COLO668 (cell line): Measurements from ENCODE around the gene PCED1A.

Source experiments
- DNase-seq: peaks from one replicate; lab custom pipeline; 2025; ENCODE audit not compliant: unreplicated experiment; lab: John Stamatoyannopoulos, UW

Gene PCED1A

GRCh38 chr20:2866236-2866635 is 25.8 kb upstream of the PCED1A start:
- DNase-seq = no peak

GRCh38 chr20:2865630-2866029 is 25.2 kb upstream of the PCED1A start:
- DNase-seq = no peak

GRCh38 chr20:2865101-2865500 is 24.6 kb upstream of the PCED1A start:
- no peak for DNase-seq

- DNase-seq = no peak
Observed at GRCh38 chr20:2864626-2865025, 24.2 kb upstream of the PCED1A start.

- no peak for DNase-seq
Observed at GRCh38 chr20:2859330-2860121, 19.1 kb upstream of the PCED1A start.

- DNase-seq = no peak
Observed at GRCh38 chr20:2858591-2858990, 18.1 kb upstream of the PCED1A start.

- DNase-seq = no peak
Observed at GRCh38 chr20:2851086-2851485, 10.6 kb upstream of the PCED1A start.

- DNase-seq = no peak
Observed at GRCh38 chr20:2849529-2849928, 9.1 kb upstream of the PCED1A start.

GRCh38 chr20:2847802-2848201 is 7.3 kb upstream of the PCED1A start:
- DNase-seq = no peak

GRCh38 chr20:2846698-2847097 is 6.2 kb upstream of the PCED1A start:
- DNase-seq = no peak

- DNase-seq = no peak
Observed at GRCh38 chr20:2845607-2846006, 5.2 kb upstream of the PCED1A start.

- DNase-seq = peak; percentile 52
Observed at GRCh38 chr20:2840967-2841531, 594 bp upstream of the PCED1A start.

- DNase-seq = no peak
Observed at GRCh38 chr20:2839732-2840137, 720 bp downstream of the PCED1A start.

GRCh38 chr20:2838847-2839671 is 1.4 kb downstream of the PCED1A start:
- no peak for DNase-seq

GRCh38 chr20:2838170-2838797 is 2.2 kb downstream of the PCED1A start:
- no peak for DNase-seq

GRCh38 chr20:2837221-2837960 is 3.1 kb downstream of the PCED1A start:
- DNase-seq = no peak

- no peak for DNase-seq
Observed at GRCh38 chr20:2836035-2836434, 4.4 kb downstream of the PCED1A start.

GRCh38 chr20:2835331-2835796 is 5.1 kb downstream of the PCED1A start:
- no peak for DNase-seq

GRCh38 chr20:2834401-2835110 is 5.9 kb downstream of the PCED1A start:
- no peak for DNase-seq

- DNase-seq = no peak
Observed at GRCh38 chr20:2833761-2834160, 6.7 kb downstream of the PCED1A start.
